ENCODE measurements around the gene UHMK1.

Gene UHMK1

GRCh38 chr1:162530307-162530987 is 32.8 kb downstream of the UHMK1 start:
- DNase-seq (ENCODE audit: low spot score) = no peak

GRCh38 chr1:162530988-162531319 is 33.3 kb downstream of the UHMK1 start:
- no peak for DNase-seq (ENCODE audit: low spot score)

- no peak for DNase-seq (ENCODE audit: low spot score)
These were observed 37.9 kb downstream of the UHMK1 start for GRCh38 chr1:162535501-162535900.

GRCh38 chr1:162536511-162536910 is 38.9 kb downstream of the UHMK1 start:
- DNase-seq (ENCODE audit: low spot score) = peak; percentile 32

- no peak for DNase-seq (ENCODE audit: low spot score)
These were observed 39.6 kb downstream of the UHMK1 start for GRCh38 chr1:162537216-162537615.

GRCh38 chr1:162538815-162539431 is 41.3 kb downstream of the UHMK1 start:
- DNase-seq (ENCODE audit: low spot score) = peak; percentile 97

GRCh38 chr1:162541619-162542141 is 44.1 kb downstream of the UHMK1 start:
- DNase-seq (ENCODE audit: low spot score) = peak; percentile 95

- DNase-seq (ENCODE audit: low spot score) = no peak
These were observed 45.6 kb downstream of the UHMK1 start for GRCh38 chr1:162543228-162543627.

- DNase-seq (ENCODE audit: low spot score) = no peak
These were observed 50.6 kb downstream of the UHMK1 start for GRCh38 chr1:162548170-162548569.

GRCh38 chr1:162549001-162549400 is 51.4 kb downstream of the UHMK1 start:
- no peak for DNase-seq (ENCODE audit: low spot score)

GRCh38 chr1:162550925-162551324 is 53.3 kb downstream of the UHMK1 start:
- DNase-seq (ENCODE audit: low spot score) = no peak

- DNase-seq (ENCODE audit: low spot score) = no peak
These were observed 54.5 kb downstream of the UHMK1 start for GRCh38 chr1:162551969-162552683.

GRCh38 chr1:162552684-162553252 is 55.1 kb downstream of the UHMK1 start:
- DNase-seq (ENCODE audit: low spot score) = no peak

GRCh38 chr1:162554258-162554657 is 56.6 kb downstream of the UHMK1 start:
- no peak for DNase-seq (ENCODE audit: low spot score)

GRCh38 chr1:162557536-162557935 is 59.9 kb downstream of the UHMK1 start:
- no peak for DNase-seq (ENCODE audit: low spot score)

GRCh38 chr1:162560303-162561036 is 62.9 kb downstream of the UHMK1 start:
- no peak for DNase-seq (ENCODE audit: low spot score)

GRCh38 chr1:162561037-162561615 is 63.5 kb downstream of the UHMK1 start:
- DNase-seq (ENCODE audit: low spot score) = peak; percentile 98

GRCh38 chr1:162561616-162562469 is 64.2 kb downstream of the UHMK1 start, which contains the start of gene UAP1:
Gene UAP1, plus strand, starts transcription at chr1:162561722. Its CDS starts 4,347 bp downstream, at chr1:162566069.
- peak; percentile 16 for DNase-seq (ENCODE audit: low spot score)

GRCh38 chr1:162562470-162562828 is 64.8 kb downstream of the UHMK1 start:
- DNase-seq (ENCODE audit: low spot score) = peak; percentile 37

GRCh38 chr1:162564762-162565218 is 67.2 kb downstream of the UHMK1 start:
- peak; percentile 20 for DNase-seq (ENCODE audit: low spot score)

GRCh38 chr1:162565460-162565859 is 67.8 kb downstream of the UHMK1 start:
- no peak for DNase-seq (ENCODE audit: low spot score)

Data from kidney tubule cell (primary cell).